GM12864 (cell line): ENCODE data around the gene KCTD16.
A peak's percentile ranks its signal among the peaks of the same experiment; 100 is the strongest.

Experiments used
- DNase-seq: peaks from one replicate; pipeline ENCODE4 v3.0.0-alpha.2; 2011; ENCODE audit warnings: low read depth
- H3K4me3 ChIP-seq: 2 replicates; pipeline ENCODE4 v1.5.1; 2011; ENCODE audit warnings: mild to moderate bottlenecking, low read depth, low read length, control low read depth
- TF ChIP-seq, protein P1 (sequence below): IDR thresholded peaks from 2 replicates; pipeline ENCODE4 v1.5.1; 2011; ENCODE audit warnings: low read depth, mild to moderate bottlenecking, moderate library complexity, low read length, control low read depth, inconsistent platforms; ENCODE audit errors: missing control alignments

KCTD16 gene

DNA sequence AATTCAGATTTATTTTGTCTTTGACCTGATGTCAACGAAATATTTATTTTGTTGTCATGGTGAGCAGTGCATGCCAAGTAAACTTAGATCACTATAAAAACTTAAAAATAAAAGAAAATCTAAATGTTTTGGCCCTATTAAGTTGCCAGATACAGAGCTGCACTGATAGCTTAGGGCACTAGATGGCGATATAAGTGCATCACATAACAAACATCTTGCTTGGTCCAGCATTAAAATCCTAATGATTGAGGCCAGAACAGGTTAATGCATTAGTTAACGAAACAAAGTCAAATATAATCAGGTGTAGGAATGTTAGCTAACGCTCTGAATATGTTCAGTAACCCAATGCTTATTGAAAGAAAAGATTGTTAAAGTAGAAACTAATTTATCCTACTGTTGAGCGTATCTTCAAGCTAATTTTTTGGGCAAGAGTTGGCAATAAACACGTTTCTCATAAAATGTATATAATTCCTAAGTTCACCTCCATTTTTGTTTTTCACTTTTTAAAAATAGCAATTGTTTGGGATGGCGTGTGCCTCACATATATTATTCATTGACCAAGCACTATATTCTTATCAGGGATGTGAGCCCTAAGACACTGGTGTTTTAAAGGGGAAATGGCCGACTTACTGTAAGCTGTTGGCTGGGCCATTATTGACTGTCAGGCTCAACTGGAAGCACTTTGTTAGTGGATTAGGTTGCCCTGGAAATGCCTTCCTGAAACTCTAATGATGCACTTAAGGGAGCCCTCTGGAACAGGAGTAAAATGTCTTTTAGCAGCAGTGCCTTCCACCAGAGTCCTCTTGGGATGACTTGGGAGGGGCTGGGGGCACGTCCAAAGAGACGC, 33.3 kb downstream of the KCTD16 start:
- no peak for DNase-seq
- no peak overlapping the region for H3K4me3 ChIP-seq
- TF ChIP-seq, protein P1, sequence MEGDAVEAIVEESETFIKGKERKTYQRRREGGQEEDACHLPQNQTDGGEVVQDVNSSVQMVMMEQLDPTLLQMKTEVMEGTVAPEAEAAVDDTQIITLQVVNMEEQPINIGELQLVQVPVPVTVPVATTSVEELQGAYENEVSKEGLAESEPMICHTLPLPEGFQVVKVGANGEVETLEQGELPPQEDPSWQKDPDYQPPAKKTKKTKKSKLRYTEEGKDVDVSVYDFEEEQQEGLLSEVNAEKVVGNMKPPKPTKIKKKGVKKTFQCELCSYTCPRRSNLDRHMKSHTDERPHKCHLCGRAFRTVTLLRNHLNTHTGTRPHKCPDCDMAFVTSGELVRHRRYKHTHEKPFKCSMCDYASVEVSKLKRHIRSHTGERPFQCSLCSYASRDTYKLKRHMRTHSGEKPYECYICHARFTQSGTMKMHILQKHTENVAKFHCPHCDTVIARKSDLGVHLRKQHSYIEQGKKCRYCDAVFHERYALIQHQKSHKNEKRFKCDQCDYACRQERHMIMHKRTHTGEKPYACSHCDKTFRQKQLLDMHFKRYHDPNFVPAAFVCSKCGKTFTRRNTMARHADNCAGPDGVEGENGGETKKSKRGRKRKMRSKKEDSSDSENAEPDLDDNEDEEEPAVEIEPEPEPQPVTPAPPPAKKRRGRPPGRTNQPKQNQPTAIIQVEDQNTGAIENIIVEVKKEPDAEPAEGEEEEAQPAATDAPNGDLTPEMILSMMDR: peak; percentile 78

DNA sequence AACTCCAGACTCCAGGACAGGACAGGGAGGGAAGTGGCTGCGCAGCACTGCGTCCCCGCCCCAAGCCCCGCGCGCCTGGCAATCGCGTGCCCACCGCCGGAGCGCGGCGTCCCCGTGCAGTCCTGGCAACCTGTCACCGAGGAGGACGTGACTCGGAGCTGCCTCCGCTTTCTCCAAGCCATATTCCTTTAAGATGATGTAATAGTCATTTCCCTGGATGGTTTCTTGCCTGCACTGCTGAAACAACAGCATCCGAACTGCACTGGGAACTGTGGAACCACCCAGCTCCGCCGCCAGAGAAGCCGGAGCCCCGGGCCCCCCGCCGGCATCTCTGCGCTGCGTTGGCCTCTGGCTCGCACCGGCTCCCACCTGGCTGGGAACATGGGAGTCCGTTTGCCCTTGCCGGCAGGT, 34.5 kb downstream of the KCTD16 start:
- no peak for DNase-seq
- no peak overlapping the region for H3K4me3 ChIP-seq
- TF ChIP-seq, protein P1: no peak

DNA sequence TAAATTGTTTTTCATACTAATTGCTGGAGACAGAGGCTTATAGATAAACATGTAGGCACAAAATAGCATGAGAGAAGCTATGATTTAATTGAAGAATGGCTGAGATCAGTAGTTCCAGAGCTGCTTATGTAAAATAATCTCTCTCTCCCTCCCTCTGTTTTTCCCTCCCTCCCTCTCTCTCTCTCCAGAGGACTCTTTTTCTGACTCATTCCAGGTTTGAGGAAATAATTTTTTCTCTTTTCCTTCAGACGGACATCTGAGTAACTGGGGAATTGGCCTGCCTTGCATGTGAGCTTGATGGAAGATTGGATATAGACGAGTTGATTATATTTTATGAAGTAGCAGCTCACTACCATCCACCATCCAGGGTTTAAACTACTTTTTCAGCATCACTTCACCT, 35.5 kb downstream of the KCTD16 start:
- H3K4me3 ChIP-seq: no peak overlapping the region
- no peak for DNase-seq
- TF ChIP-seq, protein P1: no peak

DNA sequence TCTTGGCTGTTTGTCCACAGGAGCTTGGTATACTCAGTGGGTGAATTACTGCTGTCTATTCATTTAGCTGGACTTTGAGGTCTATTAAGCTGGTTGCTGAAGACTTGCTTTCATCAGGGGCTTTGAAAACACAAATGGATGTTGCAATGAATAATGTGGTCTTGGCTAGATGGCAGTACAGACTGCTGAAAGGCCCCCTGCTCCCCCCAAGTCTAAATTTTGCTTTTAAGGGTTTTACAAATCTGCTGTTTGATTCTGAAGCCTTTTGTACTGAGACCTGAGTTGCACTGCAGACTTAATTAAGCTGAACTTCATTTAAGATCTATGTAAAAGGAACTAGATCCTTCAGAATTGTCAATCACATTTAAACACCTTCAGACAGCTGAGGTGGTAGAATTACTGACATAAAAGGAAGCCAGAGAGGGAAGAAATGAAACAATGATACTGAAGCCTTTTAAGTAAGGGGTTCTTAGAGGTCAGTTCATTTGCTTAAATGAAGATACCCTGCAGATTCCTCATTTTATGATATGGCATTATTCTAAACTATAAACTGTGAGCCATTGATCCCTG, 37.3 kb downstream of the KCTD16 start:
- no peak for DNase-seq
- no peak overlapping the region for H3K4me3 ChIP-seq

DNA sequence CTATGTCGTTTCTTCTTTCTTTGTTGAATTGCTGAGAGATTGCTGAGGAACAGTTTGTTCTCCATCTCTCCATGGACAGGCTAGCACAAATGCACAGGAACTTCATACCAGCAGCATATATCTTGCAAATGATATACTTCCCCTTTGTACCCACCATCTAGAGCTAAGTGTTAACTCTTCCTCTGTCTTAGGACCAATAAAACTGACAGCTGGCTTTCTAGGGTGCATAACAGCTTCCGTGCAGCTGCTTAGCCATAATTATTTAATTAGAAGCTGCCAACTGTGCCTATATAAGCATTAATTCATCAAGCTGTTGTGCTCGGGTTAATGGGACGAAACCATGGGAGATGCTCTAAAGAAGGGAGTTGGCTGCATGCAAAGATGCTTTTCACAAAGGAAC, 38.7 kb downstream of the KCTD16 start:
- DNase-seq: no peak
- no peak overlapping the region for H3K4me3 ChIP-seq
- TF ChIP-seq, protein P1: no peak

More for the DNA sequence above, 37.3 kb downstream of the KCTD16 start:
- TF ChIP-seq, protein P1: no peak

DNA sequence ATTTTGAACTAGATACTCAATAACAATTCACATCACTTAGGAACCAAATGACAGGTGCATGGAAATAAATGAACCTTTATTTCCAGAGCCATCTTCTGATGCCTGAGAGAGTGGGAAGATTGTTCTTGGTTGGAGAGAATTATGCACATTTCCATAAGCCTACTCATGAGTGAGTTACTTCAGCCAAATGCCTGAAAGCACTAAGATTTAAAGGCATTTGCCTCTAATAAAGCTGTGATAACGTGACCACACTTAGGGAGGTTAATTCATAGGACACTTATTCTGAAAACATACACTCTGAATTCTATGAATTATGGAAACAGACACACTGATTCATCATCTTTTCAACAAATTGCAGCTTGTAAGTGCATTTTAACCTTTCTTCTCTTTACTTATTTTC, 40.0 kb downstream of the KCTD16 start:
- DNase-seq: no peak
- no peak overlapping the region for H3K4me3 ChIP-seq
- TF ChIP-seq, protein P1: no peak
